ENCODE measurements around the gene SNX22.

The SNX22 gene

DNA sequence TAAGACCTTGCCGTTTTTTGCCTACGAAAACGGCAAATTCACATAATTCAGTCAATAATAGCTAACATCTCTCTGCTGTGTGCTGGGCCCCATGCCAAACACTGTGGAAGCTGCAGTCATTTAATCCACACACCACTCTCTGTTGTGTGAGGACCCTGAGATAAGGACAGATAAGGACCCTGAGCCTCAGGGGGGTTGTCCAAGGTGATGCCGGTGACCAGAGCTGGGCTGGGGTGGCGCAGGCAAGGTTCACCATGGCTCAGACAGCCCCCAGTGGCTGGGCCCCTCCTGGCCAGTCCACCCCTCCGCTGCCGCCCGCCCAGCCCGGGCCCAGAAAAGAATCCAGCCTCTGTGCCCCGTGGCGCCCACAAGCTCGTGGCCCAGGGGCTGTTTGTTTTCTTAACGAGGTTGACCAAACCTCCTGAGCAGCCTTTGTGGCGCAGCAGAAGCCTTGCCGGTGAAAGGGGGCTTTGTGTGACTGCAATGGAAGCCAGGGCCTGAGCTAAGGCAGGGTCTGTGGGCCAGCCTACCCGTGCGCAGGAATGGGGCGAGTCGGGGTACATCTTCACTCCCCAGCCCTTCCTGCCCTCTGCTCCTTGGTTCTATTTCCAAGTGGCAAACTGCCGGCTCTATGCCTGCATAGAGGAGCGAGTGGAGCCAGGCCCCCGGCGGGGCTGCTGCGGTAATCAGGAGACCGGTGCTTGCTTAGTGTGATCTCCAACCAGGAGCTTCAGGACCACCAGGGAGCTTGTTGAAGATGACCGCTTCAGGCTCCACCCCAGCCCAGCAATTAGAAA is 4.4 kb upstream of the SNX22 start:
- Mint-ChIP-seq H3K4me1 (peaks cover 16% of the 10 kb centered on the region), H3K4me3 (no peak overlapping the region), H3K36me3 (no peaks in the 10 kb centered on the region)

DNA sequence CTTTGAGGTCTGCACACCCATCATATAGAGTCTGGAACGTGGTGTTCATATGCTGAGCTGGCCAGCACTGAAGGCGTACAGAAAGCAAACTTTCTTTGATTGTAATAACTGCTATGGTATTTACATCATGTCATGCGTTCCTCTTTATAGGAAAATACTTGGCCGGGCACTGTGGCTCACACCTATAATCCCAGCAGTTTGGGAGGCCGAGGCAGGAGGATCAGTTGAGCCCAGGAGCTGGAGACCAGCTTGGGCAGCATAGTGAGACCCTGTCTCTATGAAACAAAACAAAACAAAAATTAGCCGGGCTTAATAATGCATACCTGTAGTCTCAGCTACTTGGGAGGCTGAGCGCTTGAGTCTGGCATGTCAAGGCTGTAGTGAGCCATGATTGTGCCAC is 3.4 kb upstream of the SNX22 start:
- Mint-ChIP-seq H3K27ac (no peak overlapping the region), H3K4me1 (peaks cover 16% of the 10 kb centered on the region), H3K4me3 (no peak overlapping the region), H3K9me3 (no peaks in the 10 kb centered on the region), H3K36me3 (no peaks in the 10 kb centered on the region), H3K27me3 (peaks cover 2% of the 10 kb centered on the region)

More for the DNA sequence above, 4.4 kb upstream of the SNX22 start:
- Mint-ChIP-seq H3K9me3 (no peaks in the 10 kb centered on the region), H3K27ac (no peak overlapping the region), H3K27me3 (peaks cover 2% of the 10 kb centered on the region)

- peaks cover 1% of the 10 kb centered on the region for H3K36me3 Mint-ChIP-seq
- H3K4me3 Mint-ChIP-seq: no peak overlapping the region
- H3K9me3 Mint-ChIP-seq: no peaks in the 10 kb centered on the region
- H3K27ac Mint-ChIP-seq: no peak overlapping the region
- H3K27me3 Mint-ChIP-seq: peaks cover 4% of the 10 kb centered on the region
- peaks cover 20% of the 10 kb centered on the region for H3K4me1 Mint-ChIP-seq
These were observed 3.0 kb upstream of the SNX22 start for GRCh38 chr15:64148581-64148980.

DNA sequence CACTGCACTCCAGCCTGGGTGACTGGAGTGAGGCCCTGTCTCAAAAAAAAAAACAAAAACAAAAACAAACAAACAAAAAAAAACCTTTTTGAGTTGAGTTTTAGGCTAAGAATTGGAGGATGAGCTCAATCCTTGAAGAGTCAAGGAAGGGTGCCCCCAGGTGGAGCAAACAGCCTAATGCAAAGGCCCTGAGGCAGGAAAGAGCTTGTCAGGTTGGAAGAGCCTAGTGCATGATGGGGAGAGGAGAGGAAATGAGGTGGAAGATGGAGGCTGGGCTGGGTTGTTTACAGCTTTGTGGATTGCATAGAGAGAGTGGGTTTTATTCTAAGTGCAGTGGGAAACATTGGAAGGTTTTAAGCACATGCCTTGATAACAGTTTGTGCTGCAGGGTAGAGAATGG is 2.1 kb upstream of the SNX22 start:
- Mint-ChIP-seq H3K27me3 (peaks cover 4% of the 10 kb centered on the region), H3K9me3 (no peaks in the 10 kb centered on the region), H3K4me3 (no peak overlapping the region), H3K4me1 (peaks cover 23% of the 10 kb centered on the region), H3K36me3 (peaks cover 2% of the 10 kb centered on the region), H3K27ac (no peak overlapping the region)

GRCh38 chr15:64149893-64150578 is 1.5 kb upstream of the SNX22 start:
- Mint-ChIP-seq H3K36me3 (peaks cover 3% of the 10 kb centered on the region), H3K4me3 (no peak overlapping the region), H3K4me1 (peaks cover 23% of the 10 kb centered on the region), H3K27me3 (peaks cover 4% of the 10 kb centered on the region), H3K9me3 (no peaks in the 10 kb centered on the region), H3K27ac (no peak overlapping the region)

- Mint-ChIP-seq H3K4me1 (peaks cover 23% of the 10 kb centered on the region), H3K4me3 (peak overlapping the region; percentile 42), H3K9me3 (no peaks in the 10 kb centered on the region), H3K27me3 (peaks cover 4% of the 10 kb centered on the region), H3K27ac (no peak overlapping the region), H3K36me3 (peaks cover 6% of the 10 kb centered on the region)
These were observed 1.2 kb downstream of the SNX22 start for GRCh38 chr15:64152507-64153387.

GRCh38 chr15:64153480-64154367 is 2.2 kb downstream of the SNX22 start:
- Mint-ChIP-seq H3K4me1 (peaks cover 30% of the 10 kb centered on the region), H3K27me3 (peaks cover 4% of the 10 kb centered on the region), H3K36me3 (peaks cover 11% of the 10 kb centered on the region), H3K4me3 (peak overlapping the region; percentile 79), H3K27ac (peak overlapping the region; percentile 57), H3K9me3 (no peaks in the 10 kb centered on the region)

GRCh38 chr15:64155802-64156651 is 4.5 kb downstream of the SNX22 start:
- Mint-ChIP-seq H3K27me3 (peaks cover 2% of the 10 kb centered on the region), H3K36me3 (peaks cover 18% of the 10 kb centered on the region), H3K9me3 (no peaks in the 10 kb centered on the region), H3K4me1 (peaks cover 30% of the 10 kb centered on the region), H3K27ac (peak overlapping the region; percentile 87), H3K4me3 (no peak overlapping the region)

GRCh38 chr15:64156652-64157331 is 5.3 kb downstream of the SNX22 start:
- Mint-ChIP-seq H3K4me3 (no peak overlapping the region), H3K27ac (no peak overlapping the region), H3K9me3 (no peaks in the 10 kb centered on the region), H3K4me1 (peaks cover 31% of the 10 kb centered on the region), H3K27me3 (peaks cover 2% of the 10 kb centered on the region), H3K36me3 (peaks cover 18% of the 10 kb centered on the region)

DNA sequence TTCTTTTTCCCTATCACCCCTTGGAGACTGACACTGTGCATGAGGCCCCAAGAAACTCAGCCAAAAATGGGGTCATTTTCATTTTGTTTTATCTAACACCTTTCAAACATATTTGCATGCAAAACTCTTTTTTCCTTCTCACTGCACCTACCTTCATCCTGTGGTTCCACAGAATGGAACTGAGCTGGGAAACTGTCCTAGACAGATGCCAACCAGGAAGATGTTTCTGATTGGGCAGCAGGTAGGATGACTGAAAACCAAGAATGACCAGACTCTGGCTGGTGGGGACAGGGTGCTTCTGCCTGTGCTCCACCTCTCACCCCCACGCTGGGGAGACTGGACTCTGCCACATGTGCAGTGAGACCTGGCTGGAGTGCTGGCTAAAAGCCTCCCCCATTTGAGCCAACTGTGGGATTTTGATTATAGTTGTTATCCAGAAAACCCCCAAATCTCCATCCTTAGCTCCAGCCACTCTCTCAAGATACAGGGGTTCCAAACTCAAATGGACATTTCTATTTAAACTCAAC is 6.1 kb downstream of the SNX22 start:
- Mint-ChIP-seq H3K9me3 (no peaks in the 10 kb centered on the region), H3K36me3 (peaks cover 20% of the 10 kb centered on the region), H3K4me3 (no peak overlapping the region), H3K4me1 (peaks cover 35% of the 10 kb centered on the region), H3K27me3 (peaks cover 2% of the 10 kb centered on the region), H3K27ac (no peak overlapping the region)

- H3K4me1 Mint-ChIP-seq: peaks cover 35% of the 10 kb centered on the region
- H3K4me3 Mint-ChIP-seq: peak overlapping the region; percentile 45
- H3K9me3 Mint-ChIP-seq: no peaks in the 10 kb centered on the region
- peak overlapping the region; percentile 2 for H3K27ac Mint-ChIP-seq
- peaks cover 19% of the 10 kb centered on the region for H3K36me3 Mint-ChIP-seq
- H3K27me3 Mint-ChIP-seq: peaks cover under 1% of the 10 kb centered on the region
These were observed 7.0 kb downstream of the SNX22 start for GRCh38 chr15:64158363-64159134.

DNA sequence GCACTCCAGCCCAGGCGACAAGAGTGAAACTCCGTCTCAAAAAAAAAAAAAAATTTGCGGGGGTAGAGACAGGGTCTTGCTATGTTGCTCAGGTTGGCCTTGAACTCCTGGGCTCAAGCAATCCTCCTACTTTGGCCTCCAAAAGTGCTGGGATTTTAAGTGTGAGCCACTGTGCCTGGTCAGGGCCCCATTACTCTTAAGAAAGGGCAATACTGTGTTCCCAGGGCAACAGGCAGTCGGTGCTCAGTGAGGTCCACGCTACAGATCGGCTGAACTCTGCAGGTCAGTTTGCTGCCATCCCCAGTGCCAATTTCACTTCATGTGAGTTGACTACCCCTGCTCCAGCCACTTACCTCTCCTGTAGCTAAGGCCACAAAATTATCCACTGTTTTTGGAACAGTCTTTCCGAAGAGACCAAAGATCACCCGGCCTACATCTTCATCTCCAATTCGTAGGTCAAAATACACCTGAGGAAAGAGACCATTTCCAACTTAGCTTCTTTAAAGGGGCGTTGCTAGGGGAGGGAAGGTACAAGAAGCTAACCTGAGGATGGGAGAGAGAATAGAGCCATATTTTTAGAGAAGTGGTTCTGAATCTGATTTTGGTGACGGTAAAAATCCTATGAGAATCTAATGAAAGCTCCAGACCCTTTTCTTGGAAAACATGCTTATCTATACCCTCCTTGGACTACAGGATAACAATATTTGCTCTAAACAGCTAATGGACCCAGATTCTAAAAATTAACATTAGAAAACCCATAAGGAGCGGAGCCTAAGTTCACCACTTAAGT is 10.4 kb downstream of the SNX22 start:
- Mint-ChIP-seq H3K27me3 (no peaks in the 10 kb centered on the region), H3K36me3 (peaks cover 14% of the 10 kb centered on the region), H3K9me3 (no peaks in the 10 kb centered on the region), H3K4me1 (peaks cover 47% of the 10 kb centered on the region), H3K27ac (peak overlapping the region; percentile 80), H3K4me3 (peak overlapping the region; percentile 96)

Measured in activated naive CD4-positive, alpha-beta T cell treated with anti-CD3 and anti-CD28 coated beads, Interleukin-2, amount 50 U/mL, for 24 hours (primary cell).